ENCODE data around the gene HIF1A.

DNA sequence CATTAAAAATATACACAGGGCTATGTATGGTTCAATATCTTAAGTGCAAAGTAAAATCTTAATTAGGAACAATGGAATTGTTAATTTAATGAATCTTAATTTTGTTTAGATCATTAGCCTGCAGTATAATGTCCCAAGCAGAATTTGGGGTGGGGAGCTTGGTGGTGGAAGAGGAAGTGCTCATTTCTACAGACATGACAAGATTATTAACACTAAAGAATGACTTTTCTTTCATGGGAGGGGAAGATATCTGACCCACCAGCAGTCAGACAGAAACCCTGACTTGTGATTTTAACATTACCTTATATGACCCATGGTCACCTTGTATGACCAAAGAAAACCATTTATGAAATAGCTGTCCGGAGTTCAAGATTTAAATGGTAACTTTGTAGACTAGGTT lies 41.3 kb upstream of the HIF1A start:
- TF ChIP-seq ZBTB38 (CRISPR knock-in tag; IDR thresholded peaks at IDR 0.05) (no peak), ZZZ3 (CRISPR knock-in tag; IDR thresholded peaks at IDR 0.05; ENCODE audit: borderline replicate concordance) (no peak)

All from HepG2 (cell line).